Hematopoietic multipotent progenitor cell treated with erythropoietin and hydrocortisone succinate and interleukin-3 and kit ligand, for 17 days (in vitro differentiated cells): ENCODE results near the gene DPP6.

ENCODE experiments used
- DNase-seq: peaks from one replicate; pipeline ENCODE4 v3.0.0-alpha.2; 2015; ENCODE audit warnings: low spot score

The DPP6 gene

DNA sequence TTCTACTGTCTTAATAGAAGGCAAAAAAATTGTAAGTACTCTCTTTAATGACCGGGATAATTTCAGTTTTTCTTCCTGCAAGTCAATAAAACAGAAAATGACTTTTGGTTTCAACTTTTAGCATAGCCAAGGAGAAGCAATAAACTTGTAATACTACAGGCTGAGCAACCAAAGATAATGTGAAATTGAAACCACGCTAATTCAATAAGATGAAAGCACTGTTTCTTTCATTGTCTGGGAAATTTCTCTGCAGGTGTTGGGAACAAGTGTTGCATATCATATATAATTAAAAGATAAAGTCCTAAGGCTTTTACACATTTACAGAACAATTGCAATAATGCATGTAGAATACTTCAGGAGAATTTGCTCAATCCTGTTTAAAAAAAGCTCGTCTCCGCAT is 488.4 kb downstream of the DPP6 start:
- DNase-seq = no peak

DNA sequence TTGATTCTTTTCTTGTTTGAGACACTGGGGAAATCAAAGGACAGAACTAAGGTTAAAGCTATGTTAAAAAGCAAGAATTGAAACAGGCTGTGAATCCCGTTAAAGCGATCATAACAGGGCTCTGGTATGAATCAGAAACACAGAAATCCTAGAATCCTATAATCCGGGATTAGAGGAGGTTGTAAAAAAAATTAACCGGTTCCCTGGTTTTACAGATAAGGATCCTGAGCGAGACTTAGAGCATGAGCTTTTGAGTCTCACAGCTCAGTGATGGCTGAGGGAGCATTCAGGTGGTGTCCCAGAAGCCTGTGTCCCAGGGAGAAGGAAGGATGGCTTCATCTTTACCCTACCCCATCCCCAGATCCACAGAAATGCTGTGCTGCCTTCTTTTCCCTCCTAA is 489.4 kb downstream of the DPP6 start:
- no peak for DNase-seq

DNA sequence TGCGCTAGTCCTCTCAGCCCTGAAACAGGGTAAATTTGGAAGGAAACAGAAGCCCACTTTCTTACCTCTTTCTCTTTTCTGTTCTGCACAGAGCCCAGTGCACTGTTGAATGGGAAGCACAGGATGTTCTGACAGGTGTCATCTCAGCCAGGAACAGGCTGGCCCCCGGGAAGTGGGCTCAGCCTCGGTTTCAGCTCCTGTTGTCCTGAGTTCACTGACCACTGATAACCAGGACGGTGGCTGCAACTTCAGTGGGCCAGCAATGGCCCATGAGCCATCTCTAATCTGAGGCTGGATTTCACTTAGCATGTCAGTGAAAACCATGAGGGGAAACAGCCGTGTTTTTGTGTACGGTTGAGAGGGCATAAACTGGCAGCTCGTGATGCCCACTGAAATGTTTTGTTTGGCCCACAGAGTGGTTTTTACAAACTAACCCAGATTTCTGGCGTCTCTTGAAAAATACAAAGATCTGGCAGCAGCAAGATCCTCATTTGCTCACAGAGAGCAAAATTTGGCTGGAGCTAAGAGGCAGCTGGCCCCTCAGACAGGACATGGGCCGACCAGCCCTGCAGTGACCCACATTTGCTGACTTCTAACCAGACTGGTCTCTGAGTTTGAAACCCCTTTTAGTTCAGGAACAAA is 494.9 kb downstream of the DPP6 start:
- DNase-seq = no peak

DNA sequence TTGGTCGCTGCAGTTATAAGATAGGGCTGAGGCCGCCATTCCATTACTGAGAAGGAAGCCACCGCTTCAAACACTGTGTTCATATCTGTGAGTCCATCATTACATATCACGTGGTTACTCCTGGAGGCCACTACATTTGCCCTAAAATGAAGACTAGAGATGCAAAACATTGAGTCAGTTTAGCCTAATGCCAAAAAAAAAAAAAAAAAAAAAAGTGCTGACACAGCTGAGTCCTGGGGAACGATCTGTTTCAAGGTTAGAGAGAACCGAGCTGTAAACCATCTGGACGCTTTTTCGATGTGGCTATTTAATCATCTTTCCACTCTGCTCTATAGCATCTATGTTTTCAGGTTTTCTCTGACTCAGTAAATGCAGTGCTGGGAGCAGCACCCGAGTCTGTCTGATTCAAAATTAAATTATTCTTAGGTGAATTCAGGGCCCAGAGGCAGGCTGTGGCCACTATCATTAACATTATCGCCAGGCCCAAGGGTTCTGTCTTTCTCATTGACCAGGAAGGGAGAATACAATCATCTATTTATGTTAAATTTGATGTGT is 501.6 kb downstream of the DPP6 start:
- no peak for DNase-seq

DNA sequence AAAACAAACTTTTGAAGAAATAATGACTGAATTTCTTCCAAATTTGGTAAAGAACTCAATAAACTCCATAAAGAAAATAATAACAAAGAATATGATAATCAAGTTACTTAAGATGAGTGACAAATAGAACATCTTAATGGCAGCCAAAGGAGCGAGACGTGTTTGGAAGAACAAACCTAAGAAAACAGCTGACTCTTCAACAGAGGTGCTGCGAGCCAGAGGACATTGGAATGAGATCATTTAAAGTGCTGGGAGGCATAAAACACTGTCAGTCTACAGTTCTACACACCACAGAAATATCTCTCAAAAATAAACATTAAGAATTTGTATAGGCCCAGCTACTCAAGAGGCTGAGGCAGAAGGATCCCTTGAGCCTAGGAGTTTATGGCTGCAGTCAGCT is 507.3 kb downstream of the DPP6 start:
- no peak for DNase-seq

DNA sequence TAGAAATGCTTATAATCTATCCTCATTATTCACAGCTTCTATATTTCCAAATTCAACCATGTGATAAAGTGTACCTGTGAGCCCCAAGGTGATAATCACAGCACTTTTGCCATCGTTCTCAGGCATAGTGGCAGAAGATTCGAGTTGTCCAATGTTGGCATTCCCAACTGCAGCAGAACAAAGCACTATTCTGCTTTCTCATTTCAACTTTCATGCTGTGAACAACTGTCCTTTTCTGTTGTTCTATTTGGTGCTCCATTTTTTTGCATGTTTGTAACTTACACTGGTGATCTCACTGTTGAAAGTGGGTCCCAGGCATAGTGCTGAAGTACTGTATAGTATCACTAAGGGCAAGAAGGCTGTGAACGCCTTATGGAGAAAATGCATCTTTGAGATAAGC is 512.5 kb downstream of the DPP6 start:
- no peak for DNase-seq

DNA sequence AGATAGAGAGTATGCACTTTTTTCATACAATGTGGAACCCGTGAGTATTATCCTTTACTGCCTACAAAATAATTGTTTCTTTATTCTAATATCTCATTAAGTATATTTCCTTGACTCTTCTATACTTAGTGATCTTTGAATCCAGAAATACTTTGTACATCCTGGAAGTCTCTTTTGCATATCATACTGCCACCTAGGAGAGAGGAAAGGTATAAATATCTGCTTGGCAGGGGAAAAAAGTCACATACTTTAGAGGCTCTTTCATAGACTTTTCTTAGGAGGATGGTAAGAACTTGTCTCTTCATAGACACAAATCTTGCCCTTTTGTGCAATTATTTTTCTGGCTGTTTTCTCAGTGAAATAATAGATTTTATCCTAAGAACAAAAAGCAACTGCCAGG is 514.7 kb downstream of the DPP6 start:
- DNase-seq = no peak

- DNase-seq = no peak
Observed at GRCh38 chr7:154568346-154568745, 516.1 kb downstream of the DPP6 start.

- no peak for DNase-seq
Observed at GRCh38 chr7:154569916-154570315, 517.7 kb downstream of the DPP6 start.

GRCh38 chr7:154571772-154572171 is 519.6 kb downstream of the DPP6 start:
- DNase-seq = no peak

DNA sequence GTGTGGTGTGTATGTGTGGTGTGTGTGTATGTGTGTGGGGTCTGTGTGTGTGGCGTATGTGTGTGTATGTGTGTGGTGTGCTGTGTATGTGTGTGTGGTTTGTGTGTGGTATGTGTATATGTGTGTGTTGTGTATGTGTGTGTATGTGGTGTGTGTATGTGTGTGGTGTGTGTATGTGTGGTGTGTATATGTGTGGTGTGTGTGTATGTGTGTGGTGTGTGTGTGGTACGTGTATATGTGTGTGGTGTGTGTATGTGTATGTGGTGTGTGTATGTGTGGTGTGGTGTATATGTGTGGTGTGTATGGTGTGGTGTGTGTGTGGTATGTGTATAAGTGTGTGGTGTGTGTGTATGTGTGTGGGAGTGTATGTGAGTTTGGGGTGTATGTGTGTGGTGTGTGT is 522.0 kb downstream of the DPP6 start:
- DNase-seq = no peak

DNA sequence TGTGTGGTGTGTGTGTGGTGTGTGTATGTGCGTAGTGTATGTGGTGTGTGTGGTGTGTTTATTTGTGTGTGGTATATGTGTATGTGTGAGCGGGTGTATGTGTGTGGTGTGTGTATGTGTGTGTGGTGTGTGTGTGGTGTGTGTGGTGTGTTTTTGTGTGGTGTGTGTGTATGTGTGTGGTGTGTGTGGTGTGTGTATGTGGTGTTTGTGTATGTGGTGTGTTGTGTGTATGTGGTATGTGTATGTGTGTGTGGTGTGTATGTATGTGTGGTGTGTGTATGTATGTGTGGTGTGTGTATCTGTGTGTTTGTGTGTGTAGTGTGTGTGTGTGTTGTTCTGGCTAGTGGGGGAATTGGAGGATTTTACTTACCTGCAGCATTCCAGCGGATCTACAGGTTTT is 523.3 kb downstream of the DPP6 start:
- no peak for DNase-seq

DNA sequence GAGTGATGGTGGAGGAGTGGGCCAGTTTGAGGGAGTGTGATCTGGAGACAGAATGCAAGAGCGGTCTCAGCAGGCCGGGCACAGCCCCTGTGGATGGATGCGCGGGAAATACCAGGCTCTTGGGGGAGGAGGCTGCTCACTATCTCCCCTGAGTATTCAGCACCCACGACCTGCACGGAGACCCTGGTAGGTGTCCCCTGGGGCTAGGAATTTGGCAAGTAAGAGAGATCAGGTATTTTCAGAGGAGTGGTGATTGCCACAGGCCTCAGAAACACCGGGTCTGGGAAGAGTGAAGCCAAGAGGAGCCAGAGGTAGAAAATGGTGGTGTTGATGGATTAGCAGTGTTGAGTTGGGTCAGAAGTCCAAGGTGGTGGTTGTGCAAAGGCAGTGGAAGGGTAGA is 524.4 kb downstream of the DPP6 start:
- no peak for DNase-seq

- DNase-seq = no peak
Observed at GRCh38 chr7:154577141-154577873, 525.1 kb downstream of the DPP6 start.

DNA sequence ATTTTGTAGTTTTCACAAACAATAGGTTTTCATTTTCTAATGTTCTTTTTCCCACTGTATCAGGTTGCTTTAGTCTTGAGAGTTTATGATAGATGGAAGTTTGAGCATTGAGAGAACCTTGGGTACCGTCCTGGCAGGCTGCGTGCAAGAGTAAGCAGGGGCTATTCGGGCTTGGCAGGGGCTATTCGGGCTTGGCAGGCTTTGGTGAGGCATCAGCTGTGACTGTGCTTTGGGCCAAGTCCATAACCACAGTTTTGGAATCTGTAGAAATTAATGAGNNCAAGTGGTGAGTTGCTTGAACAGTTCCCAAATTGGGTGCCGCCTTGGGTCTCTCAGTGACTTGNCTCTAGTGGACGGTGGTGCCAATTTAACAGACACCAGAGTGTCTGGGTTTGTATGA is 526.1 kb downstream of the DPP6 start:
- DNase-seq = no peak

DNA sequence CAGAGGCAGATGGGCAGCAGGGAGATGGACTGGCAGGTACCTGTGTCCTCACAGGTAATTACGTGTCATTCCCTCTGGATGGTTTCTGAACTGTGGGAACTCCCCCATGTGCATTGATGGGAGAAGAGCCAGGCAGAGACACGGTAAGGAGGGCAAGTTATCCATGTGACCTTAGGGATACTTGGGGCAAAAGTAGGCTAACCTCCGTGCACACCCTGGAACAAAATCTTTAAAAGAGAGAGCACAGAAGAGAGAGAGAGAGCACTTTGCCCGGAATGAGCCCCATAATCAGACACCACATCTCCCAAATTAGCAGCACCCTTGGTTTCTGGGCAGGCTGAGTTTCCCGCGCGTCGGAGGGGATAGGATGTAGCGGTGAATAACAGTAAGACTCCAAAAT is 527.5 kb downstream of the DPP6 start:
- DNase-seq = no peak

- no peak for DNase-seq
Observed at GRCh38 chr7:154581251-154581890, 529.2 kb downstream of the DPP6 start.

DNA sequence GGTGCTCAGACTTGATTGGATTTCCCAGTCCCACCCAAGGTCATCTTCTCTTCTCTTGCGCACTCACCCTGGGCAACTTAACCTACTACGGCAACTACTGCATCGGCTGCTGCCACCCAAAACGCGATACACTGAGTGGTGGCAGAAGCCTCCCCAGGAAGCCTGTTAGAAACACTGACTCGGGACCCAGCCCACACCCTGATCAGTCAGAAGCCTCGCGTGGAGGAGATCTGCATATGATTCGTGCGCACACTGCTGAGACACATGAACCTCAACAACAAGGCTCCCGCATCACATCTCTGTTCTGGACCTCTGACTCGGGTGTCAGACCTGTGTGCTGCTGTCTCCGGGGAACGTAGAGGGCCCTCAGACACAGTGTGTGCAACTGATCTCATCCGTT is 531.3 kb downstream of the DPP6 start:
- no peak for DNase-seq

DNA sequence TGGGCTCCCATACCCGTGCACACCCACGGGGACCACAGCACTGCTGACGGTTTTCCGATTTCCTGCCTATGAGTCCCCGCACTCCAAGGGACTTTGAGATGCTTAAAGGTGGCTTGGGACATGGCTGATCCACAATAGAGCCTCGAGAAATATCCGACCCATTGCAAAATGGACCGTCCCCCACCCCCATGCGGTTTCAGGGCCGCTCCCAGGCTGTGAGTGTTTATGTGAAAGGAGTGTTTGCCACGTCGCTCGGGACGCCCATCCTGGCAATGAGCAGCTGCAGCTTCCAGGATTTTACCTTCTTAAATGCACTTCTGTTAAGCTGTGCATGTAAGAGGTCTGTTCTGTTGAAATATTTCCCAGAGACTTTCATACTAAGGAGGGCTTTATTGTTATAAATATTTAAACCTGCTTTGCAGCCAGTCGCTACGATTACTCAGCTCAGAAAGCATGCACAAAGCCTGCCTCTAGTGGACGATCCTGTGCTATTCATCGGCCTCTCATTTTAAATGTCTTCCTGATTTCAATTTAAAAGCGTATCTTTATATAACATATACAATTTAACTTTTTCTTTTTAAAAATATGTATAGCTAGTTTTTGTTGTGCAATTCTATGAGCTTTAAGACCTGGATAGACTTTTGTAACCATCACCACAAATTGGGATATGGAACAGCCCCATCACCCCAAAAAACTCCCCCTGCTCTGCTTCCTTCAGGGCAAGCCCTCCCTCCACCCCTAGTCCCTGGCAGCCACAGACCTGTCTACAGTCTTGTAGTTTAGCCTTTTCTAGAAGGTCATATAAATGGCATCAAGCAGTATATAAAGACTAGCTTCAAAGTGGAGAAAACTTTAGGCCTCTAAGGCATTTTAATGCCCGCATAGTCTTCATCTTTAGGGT is 532.4 kb downstream of the DPP6 start:
- DNase-seq = no peak

- no peak for DNase-seq
Observed at GRCh38 chr7:154587792-154588191, 535.6 kb downstream of the DPP6 start.

DNA sequence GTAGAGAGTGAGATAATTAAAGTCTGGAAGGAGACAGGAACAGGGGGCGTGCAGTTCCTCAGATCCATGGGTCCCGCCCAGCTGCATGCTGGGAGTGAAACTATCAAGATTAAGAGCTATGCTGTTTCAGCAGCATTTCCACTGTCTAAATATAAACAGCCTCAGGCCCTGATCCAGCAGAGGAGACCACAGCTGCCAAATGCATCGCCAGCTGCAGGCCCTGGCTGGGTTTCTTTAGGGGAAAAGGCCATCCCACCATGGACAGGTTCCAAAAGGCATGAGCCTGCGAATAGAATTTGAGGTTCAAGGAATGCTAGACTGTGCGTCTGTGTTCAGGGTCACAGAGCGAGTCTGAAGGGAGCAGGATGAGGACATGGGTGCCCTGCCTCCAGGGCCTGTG is 539.3 kb downstream of the DPP6 start:
- no peak for DNase-seq

DNA sequence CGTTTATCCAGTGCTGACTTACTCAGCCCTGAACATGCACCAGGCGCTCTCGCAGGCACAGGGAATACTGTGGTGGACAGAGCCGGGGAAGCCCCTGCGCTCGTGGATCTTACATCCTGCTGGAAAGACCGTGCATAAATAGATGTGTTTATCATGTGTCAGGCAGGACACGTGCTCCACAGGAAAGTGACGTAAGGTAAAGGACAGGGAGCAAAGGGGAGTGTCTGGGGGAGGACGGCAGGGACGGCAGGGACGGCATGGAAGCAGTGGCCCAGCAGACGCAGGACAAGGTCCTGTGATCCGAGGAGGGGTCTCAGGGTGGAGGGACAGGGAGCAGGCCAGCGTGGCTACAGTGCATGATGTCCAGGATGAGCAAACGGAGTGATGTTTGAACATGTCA is 540.2 kb downstream of the DPP6 start:
- DNase-seq = no peak
